GM12873 (cell line): ENCODE measurements around the gene TRIP11.

Experiments used
- TF ChIP-seq, protein P1 (sequence below): IDR thresholded peaks from 2 replicates; pipeline ENCODE4 v1.5.1; 2012; ENCODE audit warnings: low read depth, mild to moderate bottlenecking, moderate library complexity, low read length, control low read depth; ENCODE audit not compliant: insufficient read depth; ENCODE audit errors: missing control alignments

TRIP11 gene

DNA sequence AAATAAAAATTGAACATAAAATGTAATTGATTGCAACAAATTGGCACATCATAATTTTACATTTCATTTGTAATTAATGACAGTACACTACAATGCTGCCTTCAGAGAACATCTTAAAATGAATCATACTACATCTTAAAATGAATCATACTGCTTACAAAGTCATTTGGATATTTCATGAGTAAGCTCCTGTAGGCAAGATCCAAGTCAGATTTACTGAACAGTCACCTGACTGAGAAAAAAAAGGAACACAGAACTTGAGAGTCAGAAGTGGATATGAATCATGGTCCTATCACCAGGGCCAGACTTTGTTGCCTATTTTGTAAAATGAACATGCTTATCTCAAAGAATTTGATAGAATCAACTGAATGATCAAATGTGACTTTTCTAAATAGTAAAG lies 59.7 kb downstream of the TRIP11 start:
- TF ChIP-seq, protein P1, sequence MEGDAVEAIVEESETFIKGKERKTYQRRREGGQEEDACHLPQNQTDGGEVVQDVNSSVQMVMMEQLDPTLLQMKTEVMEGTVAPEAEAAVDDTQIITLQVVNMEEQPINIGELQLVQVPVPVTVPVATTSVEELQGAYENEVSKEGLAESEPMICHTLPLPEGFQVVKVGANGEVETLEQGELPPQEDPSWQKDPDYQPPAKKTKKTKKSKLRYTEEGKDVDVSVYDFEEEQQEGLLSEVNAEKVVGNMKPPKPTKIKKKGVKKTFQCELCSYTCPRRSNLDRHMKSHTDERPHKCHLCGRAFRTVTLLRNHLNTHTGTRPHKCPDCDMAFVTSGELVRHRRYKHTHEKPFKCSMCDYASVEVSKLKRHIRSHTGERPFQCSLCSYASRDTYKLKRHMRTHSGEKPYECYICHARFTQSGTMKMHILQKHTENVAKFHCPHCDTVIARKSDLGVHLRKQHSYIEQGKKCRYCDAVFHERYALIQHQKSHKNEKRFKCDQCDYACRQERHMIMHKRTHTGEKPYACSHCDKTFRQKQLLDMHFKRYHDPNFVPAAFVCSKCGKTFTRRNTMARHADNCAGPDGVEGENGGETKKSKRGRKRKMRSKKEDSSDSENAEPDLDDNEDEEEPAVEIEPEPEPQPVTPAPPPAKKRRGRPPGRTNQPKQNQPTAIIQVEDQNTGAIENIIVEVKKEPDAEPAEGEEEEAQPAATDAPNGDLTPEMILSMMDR, result no peak

GRCh38 chr14:91977884-91978283 lies 62.0 kb downstream of the TRIP11 start:
- TF ChIP-seq, protein P1, result no peak

DNA sequence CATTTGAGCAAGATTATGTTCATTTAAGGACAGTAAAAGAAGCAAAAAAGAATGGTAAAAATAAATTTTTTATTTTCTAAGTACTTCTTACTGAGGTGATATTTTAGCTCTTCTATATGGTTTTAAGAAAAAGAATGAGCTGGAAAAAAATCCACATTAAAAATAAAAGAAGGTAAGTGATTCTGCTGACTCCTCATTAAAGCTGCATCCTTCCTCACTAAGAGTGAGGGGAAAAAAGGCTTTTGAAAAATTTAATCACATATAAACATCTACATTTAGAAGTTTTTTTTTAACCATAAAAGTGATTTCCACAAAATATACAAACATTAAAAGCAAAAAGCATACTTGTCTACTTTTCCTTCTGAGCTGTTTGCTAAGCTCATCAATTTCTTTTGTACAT lies 64.1 kb downstream of the TRIP11 start:
- TF ChIP-seq, protein P1, result no peak

DNA sequence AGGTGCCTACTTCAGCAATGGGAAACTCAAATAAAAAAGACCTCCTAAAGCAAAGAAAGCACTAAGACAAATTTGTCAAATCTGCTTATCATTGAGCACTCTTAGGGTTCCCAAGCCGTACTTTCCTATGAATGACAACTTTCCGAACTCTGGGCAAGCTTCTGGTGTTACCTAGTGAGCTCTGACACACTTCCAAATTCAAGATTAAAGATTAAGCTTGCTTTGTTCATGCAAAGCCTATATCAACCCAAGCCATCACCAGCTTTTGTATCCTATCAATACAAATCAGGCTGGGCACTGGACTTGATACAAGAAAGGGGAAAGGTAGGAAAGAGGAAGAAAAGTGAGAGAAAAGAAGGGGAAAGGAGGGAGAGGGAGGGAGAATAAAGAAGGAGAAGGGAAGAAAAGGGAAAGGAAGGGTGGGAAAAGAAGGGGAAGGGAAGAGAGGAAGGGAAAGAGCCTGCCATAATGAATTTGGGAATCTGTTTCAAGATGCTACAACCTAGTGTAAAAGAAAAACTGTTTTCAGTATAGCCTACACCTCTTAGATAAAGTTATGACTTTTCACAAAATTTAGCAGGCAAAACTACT lies 68.6 kb downstream of the TRIP11 start:
- TF ChIP-seq, protein P1, result no peak

DNA sequence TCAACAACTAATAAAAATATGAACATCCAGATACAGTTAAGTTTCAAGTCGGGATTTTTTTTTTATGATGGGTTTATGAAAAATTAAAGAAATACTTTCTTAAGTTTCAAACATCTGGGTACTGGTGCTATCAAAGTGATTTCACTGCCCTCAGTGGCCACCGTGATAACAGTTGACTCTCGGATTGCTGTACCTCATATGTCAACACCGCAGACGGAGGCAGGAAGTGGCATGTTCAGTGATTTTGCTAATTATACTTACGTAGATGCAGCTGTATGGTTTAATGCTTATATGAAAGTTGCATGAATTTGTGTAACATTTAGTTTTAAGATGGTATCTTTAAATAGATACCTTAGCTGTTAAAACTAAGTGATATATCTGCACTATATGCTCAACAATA lies 71.6 kb downstream of the TRIP11 start:
- TF ChIP-seq, protein P1, result no peak

- TF ChIP-seq, protein P1, result no peak
These were observed 75.1 kb downstream of the TRIP11 start for GRCh38 chr14:91964724-91965123.

GRCh38 chr14:91964011-91964410 lies 75.8 kb downstream of the TRIP11 start:
- TF ChIP-seq, protein P1, result no peak
